Sciatic nerve (tissue), 2 donors: ENCODE results near the gene GPHA2. TPM values are rescaled to one million over a fixed set of nuclear protein-coding genes. Genes with fewer than 3 reads are reported as not detected.
A peak's percentile ranks its signal among the peaks of the same experiment; 100 is the strongest.
"Not testable (repeated sequence)": the region's sequence is repeated elsewhere in the genome, so short reads cannot be mapped to it uniquely, and the experiment has no call there.

Source experiments
- ATAC-seq: fragments of 200-7000 bp; cut with Tn5 transposase; one replicate; pipeline ENCODE4 v1.9.1; 2020; ENCODE audit warnings: mild to moderate bottlenecking, moderate library complexity
- DNase-seq: peaks from one replicate; pipeline ENCODE4 v3.0.0-alpha.2; 2020; ENCODE audit warnings: low spot score
- intact Hi-C: fragments of 100-400 bp; cut with DNase I; formaldehyde crosslinking; loops from one replicate; pipeline ENCODE4 v1.14.2; 2022
- total RNA-seq: library from RNA; stranded (reverse); fragmentation: NEBNext Ultra II Directional; extraction: Animal tissue kit (Norgen Biotek cat#: 25700); gene quantifications from one replicate; pipeline ENCODE4 v1.2.1, GENCODE V29; 2021
- donor health status: DM: no; HTN: no; CAD: no.
- donor health status: DM: no; HTN: no; CAD: no.

The GPHA2 gene
- not detected for total RNA-seq

DNA sequence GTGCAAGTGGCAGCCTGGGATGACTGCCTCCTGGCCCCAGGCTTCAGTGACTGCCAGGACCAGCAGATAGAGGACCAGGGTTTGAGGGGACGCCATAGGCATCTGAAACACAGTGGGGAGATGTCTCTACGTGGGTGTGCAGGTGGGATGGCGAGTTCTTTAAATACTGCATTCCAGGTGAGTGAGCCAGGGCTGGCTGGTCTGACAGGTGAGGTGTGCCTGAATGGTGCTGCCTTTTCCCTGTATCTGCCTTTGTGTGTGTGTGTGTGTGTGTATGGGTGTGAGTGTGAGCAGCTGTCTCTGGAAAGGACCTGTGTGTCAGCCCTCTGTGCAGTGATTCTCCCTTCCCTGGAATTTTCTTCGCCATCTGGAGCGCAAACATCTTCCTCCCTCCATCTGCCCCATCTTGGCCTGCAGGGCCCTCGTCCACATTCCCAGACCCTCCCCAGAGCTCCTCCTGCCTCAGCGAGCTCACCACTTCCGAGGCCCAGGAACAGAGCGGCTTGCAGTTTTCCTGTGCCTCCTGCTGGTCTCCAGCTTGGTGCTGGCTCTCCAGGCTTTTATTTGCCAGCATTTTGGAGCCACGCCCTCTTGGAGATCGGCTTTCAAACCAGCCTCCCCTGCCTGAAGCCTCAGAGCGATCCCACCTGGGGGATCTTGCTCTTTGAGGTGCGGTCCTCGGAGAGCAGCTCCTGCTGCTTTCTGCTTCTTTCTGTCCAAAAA, at the start of gene GPHA2:
GPHA2 (minus strand) TSS at position 535 of the 723 bp plus-strand sequence; CDS start at position 102, 433 bp downstream.
- ATAC-seq (peak; percentile 40), DNase-seq (no peak)
- intact Hi-C loops = no loop called here

DNA sequence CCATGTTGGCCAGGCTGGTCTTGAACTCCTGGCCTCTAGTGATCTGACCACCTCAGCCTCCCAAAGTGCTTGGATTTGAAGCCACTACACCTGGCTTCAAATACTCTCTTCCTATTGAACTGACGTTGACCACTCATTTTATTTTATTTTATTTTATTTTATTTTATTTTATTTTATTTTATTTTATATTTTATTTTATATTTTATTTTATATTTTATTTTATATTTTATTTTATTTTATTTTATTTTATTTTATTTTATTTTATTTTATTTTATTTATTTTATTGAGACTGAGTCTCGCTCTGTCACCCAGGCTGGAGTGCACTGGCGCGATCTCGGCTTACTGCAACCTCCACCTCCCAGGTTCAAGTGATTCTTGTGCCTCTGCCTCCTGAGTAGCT, 47.6 kb upstream of the GPHA2 start:
- DNase-seq, intact Hi-C loops, ATAC-seq: not testable (repeated sequence)

DNA sequence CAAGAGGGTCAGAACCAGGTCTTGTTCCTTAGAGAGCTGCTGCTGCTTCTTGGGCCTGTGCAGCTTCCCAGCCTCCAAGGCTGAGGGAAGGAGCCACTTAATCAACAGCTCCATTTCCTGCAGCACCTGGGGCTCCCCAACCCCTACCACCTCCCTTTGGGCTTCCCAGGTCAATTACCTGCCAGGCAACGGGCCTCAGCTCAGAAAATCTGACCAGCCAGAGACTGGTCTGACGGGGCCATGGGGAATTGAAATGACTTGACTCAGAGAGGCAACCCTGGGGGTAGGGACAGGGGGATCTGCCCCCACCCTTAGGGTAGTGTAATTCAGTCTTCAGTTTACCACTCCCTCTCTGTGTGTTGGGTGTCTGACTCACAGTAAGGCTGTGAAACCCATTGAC, 41.0 kb upstream of the GPHA2 start:
- no peak for ATAC-seq
- no peak for DNase-seq
- intact Hi-C loops = no loop called here

GRCh38 chr11:64974124-64974523, 38.4 kb upstream of the GPHA2 start:
- intact Hi-C loops = no loop called here
- DNase-seq (no peak), ATAC-seq (no peak)

DNA sequence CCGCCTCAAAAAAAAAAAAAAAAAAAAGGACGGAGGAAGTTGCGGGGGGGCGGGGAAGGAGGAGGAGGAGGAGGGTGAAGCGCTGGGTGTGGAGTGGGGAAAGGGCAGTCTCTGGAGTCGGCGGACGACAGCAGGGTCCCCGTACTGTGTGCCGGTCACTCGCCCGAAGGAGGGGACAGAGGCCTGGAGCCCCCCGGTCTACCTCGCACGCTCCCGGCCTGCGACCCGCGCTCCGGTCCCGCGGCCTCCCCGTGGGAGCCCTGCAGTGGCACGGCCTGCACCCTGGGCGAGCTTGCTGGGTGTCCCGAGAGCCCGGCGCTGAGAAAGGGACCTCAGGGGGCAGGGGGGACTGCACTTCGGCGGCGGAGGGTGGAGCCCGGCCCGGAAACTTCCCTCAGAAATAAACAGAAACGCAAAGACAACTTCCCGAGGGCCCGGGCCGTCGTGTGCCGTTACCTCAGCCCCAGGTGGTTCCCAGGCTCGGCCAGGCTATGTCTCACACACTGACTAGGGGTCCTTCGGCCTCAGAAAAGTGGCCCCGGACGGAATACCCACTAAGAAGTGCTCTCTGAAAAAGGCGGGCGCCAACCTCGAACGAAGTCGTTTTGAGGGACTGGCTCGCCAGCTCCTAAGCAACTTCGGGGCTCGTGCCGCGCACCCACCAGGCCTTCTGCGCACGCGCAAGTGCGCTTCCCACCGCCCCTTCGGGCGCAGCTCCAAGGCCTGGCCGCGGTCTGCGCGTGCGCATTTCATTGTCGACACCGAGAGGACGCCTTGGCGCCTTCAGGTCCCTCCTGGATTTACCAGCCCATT, 35.9 kb upstream of the GPHA2 start, which contains the start of gene MAJIN:
MAJIN (minus strand) TSS at position 688 of the 813 bp plus-strand sequence. CDS start 12,703 bp downstream, outside the sequence.
- DNase-seq = peak; percentile 90
- intact Hi-C loops = no loop called here
- ATAC-seq = peak; percentile 92

GRCh38 chr11:64970731-64971151, 35.0 kb upstream of the GPHA2 start:
- intact Hi-C loops = no loop called here

GRCh38 chr11:64969209-64969608, 33.5 kb upstream of the GPHA2 start:
- DNase-seq = no peak
- intact Hi-C loops = no loop called here
- ATAC-seq = no peak

More at GRCh38 chr11:64970731-64971151, 35.0 kb upstream of the GPHA2 start:
- no peak for ATAC-seq
- DNase-seq = peak; percentile 19

GRCh38 chr11:64967375-64967774, 31.7 kb upstream of the GPHA2 start:
- ATAC-seq (no peak), DNase-seq (no peak)
- intact Hi-C loops = no loop called here

GRCh38 chr11:64963072-64963631, 27.5 kb upstream of the GPHA2 start:
- ATAC-seq = no peak
- no peak for DNase-seq
- intact Hi-C loops = no loop called here

- intact Hi-C loops = no loop called here
Measured at GRCh38 chr11:64960719-64961118, 25.0 kb upstream of the GPHA2 start.

GRCh38 chr11:64959498-64959897, 23.8 kb upstream of the GPHA2 start:
- DNase-seq (no peak), ATAC-seq (no peak)
- intact Hi-C loops = no loop called here

More at GRCh38 chr11:64960719-64961118, 25.0 kb upstream of the GPHA2 start:
- no peak for ATAC-seq
- no peak for DNase-seq

GRCh38 chr11:64954201-64954600, 18.5 kb upstream of the GPHA2 start:
- intact Hi-C loops = loop anchor here (5.0 kb wide), 1 partner anchor 367 kb away; no protein-coding TSS in a partner anchor
- no peak for ATAC-seq

GRCh38 chr11:64951529-64951928, 15.8 kb upstream of the GPHA2 start:
- DNase-seq (no peak), ATAC-seq (no peak)
- intact Hi-C loops = loop anchor here (5.0 kb wide), 1 partner anchor 364 kb away; no protein-coding TSS in a partner anchor

More at GRCh38 chr11:64954201-64954600, 18.5 kb upstream of the GPHA2 start:
- no peak for DNase-seq

GRCh38 chr11:64947208-64947814, 11.6 kb upstream of the GPHA2 start:
- ATAC-seq = no peak
- DNase-seq = no peak
- intact Hi-C loops = no loop called here

DNA sequence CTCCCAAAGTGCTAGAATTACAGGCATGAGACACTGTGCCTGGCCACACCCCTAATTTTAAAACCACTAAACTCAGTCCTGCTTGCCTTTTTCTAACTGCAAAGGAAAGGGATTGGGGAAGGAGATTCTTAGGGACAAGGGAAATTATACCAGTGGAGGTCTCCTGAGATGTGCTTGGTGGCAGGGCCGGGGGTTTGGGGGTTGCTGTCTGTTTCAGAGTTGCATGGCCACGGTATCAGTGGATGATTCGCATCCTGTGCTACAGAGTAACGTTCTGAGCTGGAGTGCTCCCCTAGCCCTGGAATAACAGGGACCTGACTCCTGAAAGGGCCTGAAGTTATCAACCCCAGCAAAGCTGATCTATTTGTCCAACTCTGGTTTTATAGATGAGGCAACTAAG, 846 bp upstream of the GPHA2 start:
- DNase-seq (no peak), ATAC-seq (no peak)
- intact Hi-C loops = no loop called here

- intact Hi-C loops = no loop called here
- ATAC-seq (peak; percentile 16), DNase-seq (no peak)
Measured at GRCh38 chr11:64934682-64935358, 873 bp downstream of the GPHA2 start.

GRCh38 chr11:64933935-64934681, 1.6 kb downstream of the GPHA2 start:
- intact Hi-C loops = no loop called here
- ATAC-seq (peak; percentile 16), DNase-seq (no peak)
